ENCODE measurements around the gene PREX1. TPM values are rescaled to one million over a fixed set of nuclear protein-coding genes. Genes with fewer than 3 reads are reported as not detected.
A peak's percentile ranks its signal among the peaks of the same experiment; 100 is the strongest.

PREX1 gene
- total RNA-seq, 1 donor, result 57.4 TPM

DNA sequence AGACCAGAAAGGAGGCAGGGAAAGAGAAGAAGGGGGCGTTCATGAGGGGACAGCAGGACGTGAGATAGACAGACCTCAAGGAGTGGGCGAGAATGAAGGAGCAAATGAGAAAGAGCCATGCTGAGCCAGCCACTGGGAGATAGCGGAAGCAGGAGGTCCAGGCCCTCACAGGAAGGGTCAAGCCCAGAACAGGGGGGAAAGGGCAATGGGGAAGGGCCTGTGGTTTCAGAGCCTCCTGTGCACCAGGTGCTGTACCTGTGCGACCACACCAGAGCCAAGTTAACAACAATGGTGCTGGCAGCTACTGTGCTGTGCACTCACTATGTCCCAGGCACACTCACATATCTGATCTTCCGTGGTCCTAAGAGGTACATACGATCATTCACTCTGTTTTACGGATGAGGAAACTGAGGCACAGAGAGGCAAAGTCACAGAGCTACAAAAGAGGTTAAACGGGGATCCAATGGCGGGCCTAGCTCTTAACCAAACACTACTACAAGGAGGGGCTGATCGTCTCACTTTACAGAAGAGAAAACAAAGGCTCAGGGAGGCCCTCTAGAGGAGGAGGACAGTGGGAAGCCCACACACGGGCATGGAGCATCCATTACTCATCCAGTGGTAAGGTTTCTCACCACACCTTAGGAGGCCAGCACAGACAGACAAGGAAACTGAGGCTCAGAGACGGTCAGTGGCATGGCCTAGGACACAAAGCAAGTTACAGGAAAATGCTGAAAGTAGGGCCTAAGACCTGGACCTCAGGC lies 129.1 kb downstream of the PREX1 start:
- TF ChIP-seq, protein P1, sequence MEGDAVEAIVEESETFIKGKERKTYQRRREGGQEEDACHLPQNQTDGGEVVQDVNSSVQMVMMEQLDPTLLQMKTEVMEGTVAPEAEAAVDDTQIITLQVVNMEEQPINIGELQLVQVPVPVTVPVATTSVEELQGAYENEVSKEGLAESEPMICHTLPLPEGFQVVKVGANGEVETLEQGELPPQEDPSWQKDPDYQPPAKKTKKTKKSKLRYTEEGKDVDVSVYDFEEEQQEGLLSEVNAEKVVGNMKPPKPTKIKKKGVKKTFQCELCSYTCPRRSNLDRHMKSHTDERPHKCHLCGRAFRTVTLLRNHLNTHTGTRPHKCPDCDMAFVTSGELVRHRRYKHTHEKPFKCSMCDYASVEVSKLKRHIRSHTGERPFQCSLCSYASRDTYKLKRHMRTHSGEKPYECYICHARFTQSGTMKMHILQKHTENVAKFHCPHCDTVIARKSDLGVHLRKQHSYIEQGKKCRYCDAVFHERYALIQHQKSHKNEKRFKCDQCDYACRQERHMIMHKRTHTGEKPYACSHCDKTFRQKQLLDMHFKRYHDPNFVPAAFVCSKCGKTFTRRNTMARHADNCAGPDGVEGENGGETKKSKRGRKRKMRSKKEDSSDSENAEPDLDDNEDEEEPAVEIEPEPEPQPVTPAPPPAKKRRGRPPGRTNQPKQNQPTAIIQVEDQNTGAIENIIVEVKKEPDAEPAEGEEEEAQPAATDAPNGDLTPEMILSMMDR (IDR thresholded peaks at IDR 0.05; ENCODE audit: insufficient read depth, low read depth, low read length), result peak; percentile 25
- DNase-seq (ENCODE audit: low read depth), result no peak
- no peak overlapping the region for H3K4me3 ChIP-seq (ENCODE audit: low read depth, low read length)

DNA sequence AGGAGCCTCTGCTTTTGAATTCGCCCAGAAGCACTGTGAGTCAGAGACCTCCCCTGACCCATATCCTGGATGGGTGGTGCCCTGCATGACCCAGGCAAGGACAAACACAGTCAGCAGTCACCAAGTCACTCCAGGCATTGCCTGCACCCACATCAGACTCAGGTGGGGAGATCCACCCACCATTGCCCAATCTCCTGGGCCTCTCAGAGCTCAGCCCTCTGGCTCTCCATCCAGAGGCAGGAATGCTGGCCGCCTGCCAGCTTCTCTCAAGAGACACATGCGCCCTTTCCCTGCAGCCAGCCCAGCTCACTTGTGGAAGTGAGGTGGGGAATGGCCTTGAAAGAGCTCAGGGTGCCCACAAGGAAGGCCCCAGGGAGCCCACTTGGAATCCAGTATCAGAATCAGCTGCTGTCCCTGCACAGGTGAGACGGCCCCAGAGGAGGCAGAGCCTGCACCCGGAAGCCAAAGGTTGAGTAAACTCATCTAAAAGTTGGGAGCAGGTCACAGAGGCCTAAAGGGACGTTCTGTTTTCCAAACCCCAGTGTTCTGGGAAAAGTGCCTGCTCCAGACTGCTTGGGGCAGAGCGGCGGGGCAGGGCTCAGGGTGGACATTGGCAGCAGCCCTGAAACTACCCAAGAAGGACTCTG lies 129.8 kb downstream of the PREX1 start:
- peak; percentile 88 for DNase-seq (ENCODE audit: low read depth)

DNA sequence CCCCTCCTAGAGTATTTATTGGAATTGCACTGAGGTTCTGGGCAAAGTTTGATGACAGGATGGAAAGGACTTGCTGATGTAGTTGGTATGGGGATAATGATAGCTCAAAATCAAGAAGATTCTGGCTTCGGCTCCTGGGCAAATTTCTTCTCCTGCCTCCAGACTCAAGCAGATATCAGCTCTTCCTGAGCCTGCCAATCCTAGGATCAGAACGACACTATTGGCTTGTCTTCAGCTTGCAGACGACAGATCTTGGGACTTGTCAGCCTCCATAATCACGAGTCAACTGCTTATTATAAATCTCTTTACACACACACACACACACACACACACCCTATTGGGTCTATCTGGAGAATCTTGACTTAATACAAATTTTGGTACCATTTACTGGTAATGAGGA lies 131.1 kb downstream of the PREX1 start:
- no peak overlapping the region for H3K4me3 ChIP-seq (ENCODE audit: low read depth, low read length)
- TF ChIP-seq, protein P1 (IDR thresholded peaks at IDR 0.05; ENCODE audit: insufficient read depth, low read depth, low read length), result no peak
- DNase-seq (ENCODE audit: low read depth), result no peak

More for the DNA sequence above, 129.8 kb downstream of the PREX1 start:
- TF ChIP-seq, protein P1 (IDR thresholded peaks at IDR 0.05; ENCODE audit: insufficient read depth, low read depth, low read length), result no peak
- no peak overlapping the region for H3K4me3 ChIP-seq (ENCODE audit: low read depth, low read length)

DNA sequence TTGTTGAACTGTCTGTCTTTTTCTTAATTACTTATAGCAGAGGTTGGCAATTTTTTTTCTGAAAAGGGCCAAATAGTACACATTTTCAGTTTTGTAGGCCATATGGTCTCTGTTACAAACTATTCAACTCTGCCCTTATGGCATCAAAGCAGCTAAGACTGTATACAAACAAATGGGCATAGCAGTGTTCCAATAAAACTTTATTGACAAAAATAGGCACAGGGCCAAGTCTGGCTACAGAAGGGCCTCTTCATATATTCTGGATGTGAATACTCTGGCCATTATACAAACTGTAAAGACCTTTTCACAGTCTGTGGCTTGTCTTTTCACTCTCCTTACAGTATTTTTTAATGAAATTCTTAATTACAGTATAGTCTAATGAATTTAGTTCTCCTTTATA lies 132.1 kb downstream of the PREX1 start:
- H3K4me3 ChIP-seq (ENCODE audit: low read depth, low read length), result no peak overlapping the region
- DNase-seq (ENCODE audit: low read depth), result no peak
- TF ChIP-seq, protein P1 (IDR thresholded peaks at IDR 0.05; ENCODE audit: insufficient read depth, low read depth, low read length), result no peak

DNA sequence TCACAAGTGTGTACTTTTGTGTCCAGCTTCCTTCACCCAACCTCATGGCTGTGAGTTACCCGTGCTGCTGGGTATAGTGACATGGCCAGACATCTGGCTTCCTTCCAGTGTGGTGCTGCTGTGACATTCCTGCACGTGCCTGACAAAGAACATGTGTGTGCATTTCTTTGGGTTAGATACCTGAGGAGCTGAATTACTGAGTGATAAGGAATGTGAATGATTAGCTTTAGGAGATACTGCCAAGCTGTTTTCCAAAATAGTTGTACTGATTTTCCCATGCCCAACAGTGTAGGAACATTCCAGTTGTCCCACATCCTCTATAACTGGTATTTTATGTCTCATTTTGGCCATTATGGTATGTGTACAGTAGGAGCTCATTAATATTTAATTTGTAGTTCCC lies 132.5 kb downstream of the PREX1 start:
- TF ChIP-seq, protein P1 (IDR thresholded peaks at IDR 0.05; ENCODE audit: insufficient read depth, low read depth, low read length), result no peak
- peak; percentile 38 for DNase-seq (ENCODE audit: low read depth)
- H3K4me3 ChIP-seq (ENCODE audit: low read depth, low read length), result no peak overlapping the region

DNA sequence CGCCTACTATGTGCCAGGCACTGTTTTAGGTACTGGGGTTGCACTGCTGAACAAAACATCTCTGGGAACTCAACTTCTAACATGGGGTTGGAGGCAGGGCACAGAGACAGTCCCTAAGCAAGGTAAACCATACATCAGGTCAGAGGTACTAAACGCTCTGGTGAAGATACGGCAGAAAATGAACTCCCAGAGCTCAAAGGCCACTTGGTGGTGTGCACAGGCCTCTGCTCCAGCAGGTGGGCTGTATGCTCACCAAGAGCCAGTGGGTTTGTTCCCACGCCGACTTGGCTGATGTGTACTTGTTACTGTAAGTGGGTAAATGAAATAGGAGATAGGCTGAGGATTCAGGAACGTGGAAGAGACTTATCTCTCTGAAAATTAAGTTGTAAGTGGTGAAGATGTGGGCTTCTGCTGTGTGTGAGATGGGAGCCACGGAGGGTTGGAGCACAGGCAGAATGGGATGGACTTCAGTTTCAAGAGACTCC lies 133.4 kb downstream of the PREX1 start:
- TF ChIP-seq, protein P1 (IDR thresholded peaks at IDR 0.05; ENCODE audit: insufficient read depth, low read depth, low read length), result no peak
- no peak for DNase-seq (ENCODE audit: low read depth)
- H3K4me3 ChIP-seq (ENCODE audit: low read depth, low read length), result no peak overlapping the region
